Erythroblast (primary cell): ENCODE measurements around the gene GPR32.

ENCODE experiments used
- GATA1 ChIP-seq: IDR thresholded peaks from 2 replicates; pipeline ENCODE4 v1.6.1; 2011; ENCODE audit warnings: low read depth, mild to moderate bottlenecking, control low read depth, low read length, moderate library complexity
- POLR2A ChIP-seq: IDR thresholded peaks from 2 replicates; pipeline ENCODE4 v1.6.1; 2011; ENCODE audit warnings: mild to moderate bottlenecking, low read length

GRCh38 chr19:50791594-50792271, 21.5 kb downstream of the GPR32 start:
- TF ChIP-seq POLR2A: no peak
- no peak for TF ChIP-seq GATA1
